ENCODE results near the gene RERE.

The RERE gene

GRCh38 chr1:8367571-8368194, 449.8 kb downstream of the RERE start:
- ATAC-seq (ENCODE audit: insufficient read depth, low read depth), result no peak
- DNase-seq, result no peak
- Histone ChIP-seq H3K27me3 (ENCODE audit: insufficient read depth, low read length, poor library complexity) (no peaks in the 10 kb centered on the region), H3K9ac (ENCODE audit: low read depth, low read length) (no peak overlapping the region), H4K20me1 (ENCODE audit: insufficient read depth, low read length) (peaks cover 30% of the 10 kb centered on the region), H3K79me2 (ENCODE audit: insufficient read depth, low read length) (0 out of 2 replicates have a peak, but pooled peaks cover 2% of the 10 kb centered on the region), H3K9me3 (ENCODE audit: insufficient read depth, low read length, severe bottlenecking) (no peaks in the 10 kb centered on the region), H2AFZ (ENCODE audit: low read depth, low read length) (no peak overlapping the region), H3K27ac (ENCODE audit: low read length) (no peak overlapping the region), H3K4me3 (ENCODE audit: low read depth in 1 of 2, low read length in 2 of 2) (no peak overlapping the region), H3K4me1 (ENCODE audit: insufficient read depth, low read length) (no peaks in the 10 kb centered on the region), H3K36me3 (ENCODE audit: insufficient read depth, low read length) (peaks cover 26% of the 10 kb centered on the region), H3K4me2 (ENCODE audit: insufficient read depth, low read length) (no peak overlapping the region)
- no peak for TF ChIP-seq EZH2 (IDR thresholded peaks at IDR 0.05; ENCODE audit: borderline replicate concordance, low read depth, low read length, severe bottlenecking)
- TF ChIP-seq CTCF (IDR thresholded peaks at IDR 0.05; ENCODE audit: borderline replicate concordance, extremely low read depth, low read length, poor library complexity, severe bottlenecking), result no peak

- Histone ChIP-seq H3K27me3 (ENCODE audit: insufficient read depth, low read length, poor library complexity) (no peaks in the 10 kb centered on the region), H3K4me2 (ENCODE audit: insufficient read depth, low read length) (no peak overlapping the region), H3K9ac (ENCODE audit: low read depth, low read length) (no peak overlapping the region), H3K36me3 (ENCODE audit: insufficient read depth, low read length) (peaks cover 42% of the 10 kb centered on the region), H3K4me3 (ENCODE audit: low read depth in 1 of 2, low read length in 2 of 2) (no peak overlapping the region), H3K79me2 (ENCODE audit: insufficient read depth, low read length) (0 out of 2 replicates have a peak, but pooled peaks cover 2% of the 10 kb centered on the region), H3K27ac (ENCODE audit: low read length) (no peak overlapping the region), H3K9me3 (ENCODE audit: insufficient read depth, low read length, severe bottlenecking) (no peaks in the 10 kb centered on the region), H2AFZ (ENCODE audit: low read depth, low read length) (no peak overlapping the region), H3K4me1 (ENCODE audit: insufficient read depth, low read length) (no peaks in the 10 kb centered on the region), H4K20me1 (ENCODE audit: insufficient read depth, low read length) (peaks cover 21% of the 10 kb centered on the region)
- ATAC-seq (ENCODE audit: insufficient read depth, low read depth) (no peak), DNase-seq (no peak)
- no peak for TF ChIP-seq EZH2 (IDR thresholded peaks at IDR 0.05; ENCODE audit: borderline replicate concordance, low read depth, low read length, severe bottlenecking)
- no peak for TF ChIP-seq CTCF (IDR thresholded peaks at IDR 0.05; ENCODE audit: borderline replicate concordance, extremely low read depth, low read length, poor library complexity, severe bottlenecking)
These were observed 451.6 kb downstream of the RERE start for GRCh38 chr1:8365661-8366362.

- Histone ChIP-seq H4K20me1 (ENCODE audit: insufficient read depth, low read length) (peaks cover 17% of the 10 kb centered on the region), H3K27ac (ENCODE audit: low read length) (no peak overlapping the region)
These were observed 452.7 kb downstream of the RERE start for GRCh38 chr1:8364528-8365442.

More at GRCh38 chr1:8364528-8365442, 452.7 kb downstream of the RERE start:
- Histone ChIP-seq H3K36me3 (ENCODE audit: insufficient read depth, low read length) (peaks cover 44% of the 10 kb centered on the region), H2AFZ (ENCODE audit: low read depth, low read length) (no peak overlapping the region), H3K4me3 (ENCODE audit: low read depth in 1 of 2, low read length in 2 of 2) (no peak overlapping the region), H3K79me2 (ENCODE audit: insufficient read depth, low read length) (0 out of 2 replicates have a peak, but pooled peaks cover 2% of the 10 kb centered on the region), H3K27me3 (ENCODE audit: insufficient read depth, low read length, poor library complexity) (no peaks in the 10 kb centered on the region), H3K4me1 (ENCODE audit: insufficient read depth, low read length) (no peaks in the 10 kb centered on the region), H3K9ac (ENCODE audit: low read depth, low read length) (no peak overlapping the region), H3K4me2 (ENCODE audit: insufficient read depth, low read length) (no peak overlapping the region), H3K9me3 (ENCODE audit: insufficient read depth, low read length, severe bottlenecking) (no peaks in the 10 kb centered on the region)
- DNase-seq, result no peak
- ATAC-seq (ENCODE audit: insufficient read depth, low read depth), result no peak
- TF ChIP-seq CTCF (IDR thresholded peaks at IDR 0.05; ENCODE audit: borderline replicate concordance, extremely low read depth, low read length, poor library complexity, severe bottlenecking) (no peak), EZH2 (IDR thresholded peaks at IDR 0.05; ENCODE audit: borderline replicate concordance, low read depth, low read length, severe bottlenecking) (no peak)
